Left ventricle myocardium superior (tissue), 1 donor: ENCODE data around the gene CLDN8. TPM values are rescaled to one million over a fixed set of nuclear protein-coding genes. Genes with fewer than 3 reads are reported as not detected.

Experiments used
- ATAC-seq: fragments of 200-7000 bp; cut with Tn5 transposase; one replicate; pipeline ENCODE4 v1.9.1; 2020; ENCODE audit warnings: mild to moderate bottlenecking, moderate library complexity
- DNase-seq: peaks from one replicate; pipeline ENCODE4 v3.0.0-alpha.2; 2020
- intact Hi-C: fragments of 100-400 bp; cut with micrococcal nuclease; formaldehyde crosslinking; loops from one replicate; pipeline ENCODE4 v1.11.0; 2022
- long read RNA-seq: library from polyadenylated mRNA; unstranded; transcript quantifications from one replicate; pipeline ENCODE4 v2.0.0, GENCODE V29; 2021
- total RNA-seq: library from RNA; stranded (reverse); fragmentation: NEBNext Ultra II Directional; extraction: Animal tissue kit (Norgen Biotek cat#: 25700); gene quantifications from one replicate; pipeline ENCODE4 v1.2.1, GENCODE V29; 2021
- donor health status: DM: no; HTN: yes; CAD: no; lungs with severe emphysema.

CLDN8 gene
- total RNA-seq = not detected
- long read RNA-seq = 0 reads

DNA sequence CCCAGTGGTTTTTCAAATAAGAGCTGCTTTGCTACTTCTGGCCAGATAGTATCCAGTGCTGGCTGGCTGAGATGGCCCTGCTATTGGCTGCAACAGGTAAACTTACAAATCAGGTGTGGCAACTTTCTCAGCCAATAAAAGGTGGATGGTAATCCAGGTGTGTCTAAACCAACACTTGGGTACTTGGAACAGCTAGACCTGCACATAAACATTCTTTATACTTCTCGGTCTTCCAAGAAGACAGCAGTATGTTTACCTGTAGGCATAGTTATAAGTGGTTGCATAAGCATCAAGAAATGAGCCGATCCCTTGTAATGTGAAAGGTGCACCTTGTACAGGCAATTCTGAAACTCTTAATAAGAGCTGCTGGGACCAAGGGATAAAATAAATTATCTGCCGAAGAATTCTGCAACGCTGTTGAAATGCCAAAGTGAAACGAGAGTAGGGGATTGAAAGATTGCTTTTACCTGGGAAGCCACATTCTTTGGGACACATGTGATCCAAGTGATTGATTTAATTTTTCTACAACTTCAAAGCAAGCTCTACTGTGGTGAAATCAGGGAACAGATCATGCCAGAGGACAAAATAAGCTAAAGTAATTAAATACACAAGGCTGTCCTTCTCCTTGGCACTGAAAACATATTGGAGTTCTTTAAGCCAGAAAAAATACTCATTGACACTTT, at the start of gene CLDN8:
Gene CLDN8, minus strand, starts transcription at position 57 of the 683 bp plus-strand sequence. CDS start 172 bp downstream, outside the sequence.
- DNase-seq (no peak), ATAC-seq (no peak)

DNA sequence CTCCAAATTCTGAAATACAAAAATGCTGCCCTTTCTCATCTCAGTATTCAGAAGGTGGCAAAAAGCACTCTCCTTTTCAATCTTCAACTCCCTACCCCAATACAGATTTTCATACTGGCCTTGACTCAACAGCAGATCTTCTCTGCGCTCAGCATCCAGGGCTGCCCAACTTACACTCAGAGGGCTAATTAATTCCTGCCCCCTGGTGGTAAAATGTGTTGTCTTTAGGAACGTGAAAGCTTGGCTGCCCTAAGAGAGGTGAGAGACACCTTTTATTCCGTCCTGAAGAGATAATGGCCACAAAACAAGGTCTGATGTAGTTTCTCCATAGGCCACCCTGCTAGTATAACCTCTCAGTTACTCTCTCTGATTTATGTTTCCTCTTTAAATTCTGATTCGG, 41.9 kb upstream of the CLDN8 start:
- no peak for ATAC-seq
- no peak for DNase-seq
- intact Hi-C loops = no loop called here

More for the DNA sequence above, at the start of gene CLDN8:
- intact Hi-C loops = no loop called here

DNA sequence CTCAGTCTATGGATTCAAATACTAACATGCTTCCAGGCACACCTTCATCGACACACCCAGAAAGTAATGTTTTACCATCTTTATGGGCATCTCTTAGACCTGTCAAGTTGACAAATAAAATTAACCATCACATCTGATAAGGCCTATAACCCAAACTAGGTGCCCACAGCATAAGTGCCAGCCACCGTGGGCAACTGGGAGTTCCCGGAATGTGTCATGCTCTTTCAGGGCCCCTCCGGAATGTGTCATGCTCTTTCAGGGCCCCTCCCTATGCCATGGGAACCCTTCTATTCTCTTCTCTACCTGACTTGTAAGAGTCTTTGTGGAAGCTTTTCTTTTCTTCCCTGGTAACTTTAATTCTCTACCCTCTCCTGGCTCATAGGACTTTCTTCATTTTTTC, 40.2 kb upstream of the CLDN8 start:
- intact Hi-C loops = no loop called here

DNA sequence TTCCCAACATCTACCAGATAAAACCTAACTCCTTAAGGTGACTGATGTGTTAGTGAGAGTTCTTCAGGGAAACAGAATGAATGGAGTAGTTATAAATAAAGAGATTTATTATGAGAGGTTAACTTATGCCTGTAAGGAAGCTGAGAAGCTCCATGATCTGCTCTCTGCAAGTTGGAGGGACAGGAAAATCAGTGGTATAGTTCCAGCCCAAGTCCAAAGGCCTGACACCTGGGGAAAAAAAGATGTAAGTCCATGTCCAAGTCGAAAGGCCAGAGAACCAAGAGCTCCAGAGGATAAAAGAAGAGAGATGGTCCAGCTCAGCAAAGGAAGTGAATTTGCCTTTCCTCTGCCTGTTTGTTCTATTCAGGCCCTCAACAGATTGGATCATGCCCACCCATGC, 39.8 kb upstream of the CLDN8 start:
- DNase-seq (no peak), ATAC-seq (no peak)
- intact Hi-C loops = no loop called here

More for the DNA sequence above, 40.2 kb upstream of the CLDN8 start:
- DNase-seq = no peak
- ATAC-seq = no peak

DNA sequence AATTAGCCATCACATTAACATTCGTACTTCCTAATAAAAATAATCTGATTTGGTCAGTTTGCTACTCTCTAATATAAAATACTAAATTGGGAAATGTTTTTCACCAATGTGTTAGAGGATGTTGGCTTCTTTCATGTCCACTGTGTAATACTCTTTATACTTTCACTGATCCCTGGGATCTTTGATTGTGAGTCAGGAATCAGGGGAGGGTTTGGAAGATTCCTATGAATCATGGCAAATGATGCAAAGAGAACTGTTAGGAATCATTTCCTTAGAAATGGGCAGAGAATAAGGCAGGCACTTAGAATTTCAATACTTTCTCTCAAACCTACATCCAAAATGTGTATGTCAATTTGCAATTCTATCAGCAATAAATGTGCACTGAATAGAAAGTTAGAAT, 35.9 kb upstream of the CLDN8 start:
- no peak for ATAC-seq
- DNase-seq = no peak
- intact Hi-C loops = no loop called here

DNA sequence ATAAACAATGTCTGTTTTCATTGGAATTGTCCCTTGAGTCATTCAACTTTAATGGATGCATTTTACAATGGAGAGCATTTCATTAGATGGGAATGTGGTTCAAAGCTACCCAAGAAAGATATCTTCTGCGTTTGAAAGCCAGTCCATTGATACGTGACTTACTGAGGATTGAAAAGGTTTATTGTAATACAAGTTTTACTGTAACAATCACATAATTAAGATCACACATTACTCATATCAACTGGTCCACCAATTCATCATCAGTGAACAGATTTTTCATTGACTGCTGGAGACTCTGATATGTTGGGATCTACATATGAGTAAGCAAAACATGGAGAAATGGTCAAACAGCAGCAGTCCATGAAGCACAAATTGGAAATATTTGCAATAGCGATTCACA, 34.0 kb upstream of the CLDN8 start:
- no peak for DNase-seq
- no peak for ATAC-seq
- intact Hi-C loops = no loop called here

DNA sequence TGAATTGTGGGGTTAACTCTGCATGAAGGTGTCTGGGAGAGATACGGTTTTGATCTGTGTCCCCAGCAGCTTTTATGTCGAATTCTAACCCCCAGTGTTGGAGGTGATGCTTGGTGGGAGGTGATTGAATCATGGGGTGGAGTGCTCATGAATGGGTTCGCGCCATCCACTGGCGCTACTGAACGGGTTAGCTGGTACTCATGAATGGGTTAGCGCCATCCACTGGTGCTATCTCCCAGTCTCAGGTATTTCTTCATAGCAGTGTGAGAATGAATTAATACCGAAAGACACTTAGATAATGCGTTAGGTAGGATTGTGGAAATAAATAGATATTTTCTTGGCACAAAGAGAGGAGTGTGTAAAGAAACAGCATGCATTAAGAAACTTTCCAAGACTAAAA, 32.9 kb upstream of the CLDN8 start:
- no peak for DNase-seq
- ATAC-seq = no peak
- intact Hi-C loops = no loop called here

DNA sequence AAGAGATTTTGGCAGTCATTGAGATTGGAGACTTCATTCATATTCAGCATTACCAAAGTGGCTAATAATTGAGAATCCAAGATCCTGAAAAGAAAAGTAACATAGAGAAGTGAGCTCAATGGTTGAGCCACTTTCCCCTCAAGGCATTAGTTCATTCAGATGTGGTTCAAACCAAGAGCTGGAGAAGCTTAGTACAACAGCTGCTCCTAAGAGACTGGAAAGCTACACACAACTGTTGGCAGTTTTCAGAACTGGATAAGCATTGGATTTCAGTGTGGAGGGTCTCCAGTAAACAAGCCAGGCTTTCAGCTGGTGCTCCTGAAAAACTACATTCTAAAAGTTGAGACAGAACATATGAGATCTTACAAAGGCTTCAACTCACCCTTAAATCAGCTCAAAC, 29.2 kb upstream of the CLDN8 start:
- DNase-seq (no peak), ATAC-seq (no peak)
- intact Hi-C loops = no loop called here

DNA sequence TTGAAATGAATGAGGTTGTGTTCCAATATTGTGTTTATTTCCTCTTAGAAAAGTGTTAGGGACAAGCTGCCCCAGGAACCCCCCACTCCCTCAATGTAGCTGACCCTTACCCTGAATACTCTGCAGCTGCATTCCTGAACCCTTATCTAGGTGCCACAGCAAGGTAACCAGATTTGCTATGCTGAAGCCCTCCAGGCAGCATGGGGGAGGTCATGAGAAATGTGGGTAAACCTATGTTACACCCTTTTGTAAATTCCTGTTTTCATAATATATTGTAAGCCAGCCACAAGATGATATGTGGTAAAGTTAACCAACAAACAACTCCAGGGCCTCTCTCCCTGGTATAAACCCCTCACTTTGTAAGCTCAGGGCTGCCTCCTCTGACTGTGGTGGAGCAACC, 27.8 kb upstream of the CLDN8 start:
- ATAC-seq = no peak
- intact Hi-C loops = no loop called here
- DNase-seq = no peak

DNA sequence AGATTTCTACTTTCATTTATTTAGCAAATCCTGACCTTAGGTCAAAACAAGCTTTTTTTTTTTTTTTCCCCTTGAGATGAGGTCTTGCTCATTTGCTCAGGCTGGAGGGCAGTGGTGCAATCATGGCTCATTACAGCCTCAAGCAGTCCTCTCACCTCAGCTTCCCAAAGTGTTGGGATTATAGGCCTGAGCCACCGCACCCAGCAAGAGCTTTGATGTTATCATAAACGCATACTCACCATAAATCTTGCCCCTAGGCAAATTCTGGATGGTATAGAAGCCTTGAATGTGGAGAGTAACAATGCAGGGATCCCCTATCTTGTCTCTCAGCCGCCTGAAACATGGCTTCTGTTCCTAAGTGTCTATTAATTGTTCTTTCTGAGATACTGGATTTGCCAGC, 24.8 kb upstream of the CLDN8 start:
- intact Hi-C loops = no loop called here
- no peak for DNase-seq
- ATAC-seq = no peak

DNA sequence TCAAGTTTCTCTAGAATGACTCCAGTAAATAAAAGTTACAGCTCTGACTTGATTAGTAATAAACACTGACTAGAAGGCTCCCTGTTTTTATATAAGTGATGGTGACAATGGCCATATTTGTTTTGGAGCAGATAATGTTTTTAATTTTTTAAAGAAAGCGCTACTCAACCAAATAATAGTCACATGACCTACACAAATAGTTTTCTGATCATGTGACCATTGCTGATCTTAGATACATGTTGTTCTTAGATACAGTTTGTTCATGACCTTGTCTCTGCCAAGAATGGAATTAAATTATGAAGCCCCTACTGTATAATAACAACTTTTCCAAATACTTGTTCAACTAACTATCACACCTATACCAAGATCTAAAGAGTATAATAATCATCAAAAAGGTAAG, 22.3 kb upstream of the CLDN8 start:
- DNase-seq (no peak), ATAC-seq (no peak)
- intact Hi-C loops = no loop called here

DNA sequence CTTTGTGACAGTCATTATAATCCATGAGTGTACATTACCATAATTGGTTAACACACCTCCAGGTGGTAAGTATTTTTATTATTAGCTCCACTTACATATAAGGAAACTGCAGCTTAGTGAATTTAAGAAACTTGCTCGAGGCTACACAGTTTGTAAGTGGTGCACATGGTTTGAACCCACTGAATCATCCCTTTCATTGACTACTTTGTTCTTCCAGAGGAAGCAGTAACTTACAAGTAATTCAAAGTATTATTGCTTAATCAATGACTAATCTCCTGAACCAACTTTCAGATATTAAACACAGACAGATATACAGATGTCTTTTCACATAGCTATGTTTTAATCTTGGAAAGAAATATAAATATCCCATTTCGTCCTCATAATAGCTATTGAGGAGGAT, 18.7 kb upstream of the CLDN8 start:
- DNase-seq (no peak), ATAC-seq (no peak)
- intact Hi-C loops = no loop called here

DNA sequence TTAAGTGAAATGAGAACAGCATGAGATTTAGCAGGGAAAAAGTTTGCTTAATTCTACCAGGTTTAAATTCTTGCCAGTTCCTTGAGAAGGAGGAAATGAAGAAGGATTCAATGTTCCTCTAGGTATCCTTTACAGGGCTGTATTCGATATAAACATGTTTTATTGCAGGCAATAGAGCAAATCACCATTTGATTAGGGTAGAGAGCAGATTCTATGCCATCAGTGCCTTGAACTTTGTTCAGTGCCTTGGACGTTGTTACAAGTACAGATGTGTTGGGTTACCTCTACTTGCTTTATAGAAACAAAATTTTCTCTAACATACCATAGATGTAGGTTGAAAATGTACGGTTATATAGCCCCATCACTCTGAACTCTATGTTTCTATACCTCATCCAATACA, 18.2 kb upstream of the CLDN8 start:
- intact Hi-C loops = no loop called here
- ATAC-seq = no peak
- DNase-seq = no peak

DNA sequence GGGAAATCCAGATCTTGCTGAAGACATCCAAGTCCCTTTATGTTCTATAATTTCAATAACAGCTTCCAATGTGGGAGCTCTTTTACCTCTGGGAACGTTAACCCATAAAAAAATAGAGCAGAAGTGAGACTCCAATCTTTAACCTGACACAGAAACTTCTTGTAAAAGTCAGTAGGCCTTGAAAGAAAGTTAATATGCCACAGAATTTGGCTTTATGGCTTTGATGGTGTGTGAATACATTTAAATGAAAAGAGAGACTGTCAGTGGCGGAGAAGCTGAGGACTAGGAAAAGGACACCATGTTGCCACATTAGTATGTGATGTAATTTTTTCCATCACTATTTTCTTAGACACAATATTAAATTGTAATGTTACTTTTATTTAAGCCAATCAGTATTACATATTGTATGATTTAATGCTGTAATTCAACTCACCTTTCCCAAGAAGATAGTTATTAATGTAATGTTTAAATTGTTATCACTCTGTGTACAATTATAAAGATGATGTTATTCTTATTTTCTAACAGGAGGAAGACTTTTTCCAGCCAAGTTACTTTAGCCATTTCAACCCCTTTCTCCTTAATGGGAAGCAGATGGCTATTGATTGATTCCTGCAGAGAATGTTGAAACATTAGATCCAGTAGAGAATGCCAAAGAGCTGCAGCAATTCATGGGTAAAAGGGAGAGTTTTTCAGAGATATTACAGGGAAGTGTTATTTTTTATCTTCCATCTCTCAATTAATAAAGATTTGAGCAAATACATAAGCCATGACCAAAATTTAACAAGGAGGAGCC, 17.5 kb upstream of the CLDN8 start:
- intact Hi-C loops = no loop called here
- no peak for ATAC-seq

DNA sequence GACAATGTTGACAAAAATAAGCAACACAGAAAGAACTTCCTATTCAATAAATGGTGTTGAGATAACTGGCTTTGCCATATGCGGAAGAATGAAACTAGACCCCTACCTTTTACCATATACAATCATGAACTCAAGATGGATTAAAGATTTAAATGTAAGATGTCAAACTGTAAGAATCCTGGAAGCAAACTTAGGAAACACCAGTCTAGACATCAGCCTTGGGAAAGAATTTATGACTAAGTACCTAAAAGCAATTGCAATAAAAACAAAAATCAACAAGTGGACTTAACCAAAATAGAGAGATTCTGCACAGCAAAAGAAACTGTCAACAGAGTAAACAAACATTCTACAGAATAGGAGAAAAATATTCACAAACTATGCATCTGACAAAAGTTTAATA, 16.1 kb upstream of the CLDN8 start:
- DNase-seq (no peak), ATAC-seq (no peak)
- intact Hi-C loops = no loop called here

More for the DNA sequence above, 17.5 kb upstream of the CLDN8 start:
- no peak for DNase-seq

DNA sequence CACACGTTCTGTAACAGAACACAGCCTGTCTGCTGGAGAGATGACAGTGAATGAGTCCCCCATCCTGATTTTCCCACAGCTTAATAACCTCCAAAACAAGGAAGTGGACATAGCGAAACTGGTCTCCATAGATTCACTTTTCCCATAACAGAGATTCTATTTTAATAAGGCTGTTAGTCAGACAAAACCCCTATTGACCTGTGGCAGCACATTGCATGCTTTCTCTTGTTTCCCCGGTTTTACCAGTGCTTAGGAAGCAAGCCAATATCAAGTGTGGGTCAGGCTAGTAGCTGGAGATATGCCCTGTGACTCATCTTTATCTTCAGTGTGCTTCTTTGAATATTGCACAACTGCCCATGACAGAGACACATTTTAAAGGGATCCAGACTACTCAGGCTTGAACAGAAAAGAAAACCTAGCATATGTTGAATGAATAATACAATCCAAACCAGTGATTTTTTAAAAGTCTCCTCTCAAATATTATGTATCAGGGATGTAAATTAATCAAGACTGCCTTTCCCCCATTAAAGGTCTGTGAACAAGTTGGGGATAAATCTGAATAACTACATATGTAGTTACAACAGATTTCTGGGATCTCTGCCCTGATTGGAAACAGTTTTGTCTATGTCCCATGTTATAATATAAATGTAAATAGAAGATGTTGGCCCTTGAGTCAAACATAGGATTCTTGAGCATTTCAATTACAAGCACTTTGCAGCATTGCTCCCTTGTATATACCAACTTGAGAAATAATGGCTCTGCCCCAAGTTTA, 11.9 kb upstream of the CLDN8 start:
- DNase-seq (no peak), ATAC-seq (peak; percentile 96)
- intact Hi-C loops = no loop called here

DNA sequence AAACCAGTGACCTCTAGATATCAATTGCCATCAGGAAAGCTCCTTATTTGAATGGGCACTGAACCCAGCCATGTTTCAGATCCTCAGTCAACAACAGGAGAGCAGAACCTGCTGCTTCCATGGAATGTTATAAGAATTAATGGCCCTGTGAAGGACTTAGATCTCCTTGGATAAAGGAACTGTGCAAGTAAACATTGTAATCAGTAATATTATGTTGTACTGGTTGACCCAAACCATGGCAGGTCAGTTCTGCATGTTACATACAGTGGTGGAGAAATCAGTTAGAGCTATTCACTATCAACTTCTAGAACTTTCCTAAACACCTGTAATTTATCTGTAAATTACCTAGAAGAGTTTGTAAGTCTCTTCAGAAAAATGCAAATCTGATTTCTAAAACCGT, 11.2 kb upstream of the CLDN8 start:
- no peak for DNase-seq
- intact Hi-C loops = no loop called here

DNA sequence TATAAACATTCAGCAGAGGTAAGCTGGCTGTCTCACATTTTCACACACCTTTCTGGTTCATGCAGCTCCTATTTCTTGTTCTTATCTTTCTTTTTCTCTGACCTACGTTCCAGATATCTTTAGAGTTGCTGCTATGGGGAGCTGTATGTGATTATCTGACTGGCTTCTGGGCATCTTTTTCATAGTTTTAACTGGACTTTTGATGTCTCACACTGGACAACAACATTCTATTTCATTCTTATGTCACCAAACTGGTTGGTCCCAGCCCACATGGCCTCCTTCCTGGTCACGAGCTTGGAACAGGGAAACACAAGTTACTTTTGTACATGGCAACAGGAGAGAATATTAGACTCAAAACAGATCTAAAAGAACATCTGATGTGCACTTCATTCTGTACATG, 7.7 kb upstream of the CLDN8 start:
- intact Hi-C loops = no loop called here
- ATAC-seq (no peak), DNase-seq (no peak)

More for the DNA sequence above, 11.2 kb upstream of the CLDN8 start:
- ATAC-seq = no peak

DNA sequence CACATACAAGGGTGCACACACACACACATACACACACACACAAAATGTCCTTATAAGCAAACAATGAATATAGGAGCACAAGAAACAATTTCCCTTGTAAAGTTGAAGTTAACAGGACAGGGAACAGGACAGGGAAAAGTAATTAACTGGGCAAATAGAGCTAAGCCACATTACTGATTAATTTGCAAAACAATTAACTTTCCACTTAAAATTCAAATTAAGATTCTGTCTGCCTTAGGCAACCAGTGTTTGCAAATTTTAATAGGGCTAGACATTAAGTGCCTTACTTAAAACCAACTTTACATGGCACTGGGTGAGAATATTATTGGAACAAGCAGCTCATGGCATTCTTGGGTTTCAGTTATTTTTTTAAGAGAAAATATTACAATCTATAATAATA, 6.8 kb upstream of the CLDN8 start:
- ATAC-seq (no peak), DNase-seq (no peak)
- intact Hi-C loops = no loop called here

DNA sequence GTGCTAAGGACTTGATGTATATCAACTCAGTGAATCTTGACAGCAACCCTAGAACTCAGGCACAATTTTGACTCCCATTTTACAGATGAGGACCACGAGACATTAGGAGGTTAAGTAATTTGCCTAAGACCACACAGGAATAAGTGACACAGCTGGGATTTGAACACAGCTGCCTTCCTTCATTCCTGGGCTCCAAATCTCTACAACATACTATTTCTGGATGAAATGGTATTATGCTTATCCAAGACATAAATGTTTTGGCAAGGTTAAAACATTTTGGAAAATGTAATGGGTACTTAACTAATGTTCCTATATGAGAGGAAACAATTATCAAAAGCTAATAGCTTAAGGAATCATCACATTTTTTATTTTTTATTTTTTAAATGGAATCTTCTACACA, 4.8 kb downstream of the CLDN8 start:
- ATAC-seq = no peak
- no peak for DNase-seq
- intact Hi-C loops = no loop called here
